ELF-1 (cell line): ENCODE measurements around the gene ATP8B3.

Source experiments
- DNase-seq: peaks from one replicate; pipeline ENCODE4 v3.0.0-alpha.2; 2016; ENCODE audit warnings: low read depth, low spot score

ATP8B3 gene

GRCh38 chr19:1833540-1833939 is 21.5 kb upstream of the ATP8B3 start:
- DNase-seq, result no peak

DNA sequence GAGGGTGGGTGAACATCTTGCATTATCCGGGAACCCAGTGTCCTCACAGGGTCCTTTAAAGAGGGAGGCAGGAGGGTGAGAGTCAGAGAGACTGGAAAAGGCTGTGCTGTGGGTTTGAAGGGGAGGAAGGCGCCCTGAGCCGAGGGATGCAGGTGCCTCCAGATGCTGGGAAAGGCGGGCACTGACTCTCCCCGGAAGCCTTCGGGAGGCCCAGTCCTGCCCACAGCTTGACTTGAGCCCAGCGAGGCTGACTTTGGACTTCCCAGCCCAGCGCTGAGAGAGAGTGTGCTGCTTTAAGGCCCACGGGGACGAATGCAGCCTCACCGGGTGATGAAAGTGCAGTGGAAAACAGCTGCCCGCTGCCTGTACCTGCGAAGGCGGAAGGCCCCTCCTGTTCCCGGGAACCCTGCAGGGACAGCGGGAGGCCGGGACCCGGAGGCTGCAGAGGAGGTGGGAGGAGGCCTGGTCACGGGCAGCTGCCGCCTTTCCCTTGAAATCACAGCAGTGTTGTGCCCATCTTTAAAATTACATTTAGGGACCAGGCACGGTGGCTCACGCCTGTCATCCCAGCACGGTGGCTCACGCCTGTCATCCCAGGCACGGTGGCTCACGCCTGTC is 20.1 kb upstream of the ATP8B3 start:
- DNase-seq, result no peak

DNA sequence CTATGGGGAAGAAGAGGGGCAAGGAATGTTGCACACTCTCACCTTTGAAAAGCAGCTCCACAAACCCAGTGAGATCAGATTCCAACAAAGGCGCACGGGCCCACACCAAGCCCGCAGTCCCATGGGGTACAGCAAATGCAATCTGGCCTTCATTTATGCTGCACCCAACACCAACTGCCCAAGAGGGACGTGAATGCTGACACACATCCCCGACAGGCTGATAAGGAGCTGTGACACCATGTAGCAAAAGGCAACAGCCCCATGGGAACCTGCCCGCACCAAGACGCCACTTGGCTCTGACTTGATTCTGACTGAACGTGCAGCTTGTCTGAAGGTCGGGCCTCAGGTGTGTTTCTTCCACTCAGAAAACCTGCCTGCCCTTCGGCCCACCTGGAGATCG is 18.9 kb upstream of the ATP8B3 start:
- DNase-seq, result no peak

DNA sequence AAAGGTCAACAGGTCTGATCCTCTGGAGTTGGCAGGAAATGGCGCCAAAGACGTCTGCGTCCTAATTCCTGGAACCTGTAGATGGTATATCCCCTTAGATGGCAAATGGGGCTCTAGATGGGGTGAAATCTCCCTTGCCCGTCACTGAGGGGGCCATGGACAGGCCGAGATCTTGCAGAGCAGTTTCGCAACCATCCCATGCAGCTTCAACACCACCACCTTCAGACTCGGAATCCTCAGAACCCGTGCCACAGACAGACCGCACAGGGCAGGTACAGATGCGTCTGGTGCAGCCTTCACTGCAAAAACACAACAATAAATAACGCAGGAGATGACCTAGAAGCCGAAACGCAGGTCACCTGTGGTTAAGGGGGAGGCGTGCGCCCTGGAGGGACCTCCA is 18.5 kb upstream of the ATP8B3 start:
- no peak for DNase-seq

DNA sequence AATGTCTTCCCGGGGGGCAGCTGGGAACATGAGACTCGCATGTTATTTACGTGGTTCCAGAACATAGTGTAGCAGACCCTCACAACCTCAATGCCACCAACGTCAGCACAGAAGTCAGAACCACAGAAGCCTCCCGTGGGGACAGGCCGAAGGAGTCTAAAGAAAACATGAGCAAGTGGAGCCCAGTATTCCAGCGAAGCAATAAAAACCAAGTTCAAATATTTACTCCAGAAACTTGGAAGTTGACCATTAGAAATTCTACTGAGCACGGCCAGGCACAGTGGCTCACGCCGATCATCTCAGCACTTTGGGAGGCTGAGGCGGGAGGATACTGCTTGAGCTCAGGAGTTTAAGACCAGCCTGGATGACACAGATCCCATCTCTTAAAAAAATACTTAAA is 17.9 kb upstream of the ATP8B3 start:
- no peak for DNase-seq

DNA sequence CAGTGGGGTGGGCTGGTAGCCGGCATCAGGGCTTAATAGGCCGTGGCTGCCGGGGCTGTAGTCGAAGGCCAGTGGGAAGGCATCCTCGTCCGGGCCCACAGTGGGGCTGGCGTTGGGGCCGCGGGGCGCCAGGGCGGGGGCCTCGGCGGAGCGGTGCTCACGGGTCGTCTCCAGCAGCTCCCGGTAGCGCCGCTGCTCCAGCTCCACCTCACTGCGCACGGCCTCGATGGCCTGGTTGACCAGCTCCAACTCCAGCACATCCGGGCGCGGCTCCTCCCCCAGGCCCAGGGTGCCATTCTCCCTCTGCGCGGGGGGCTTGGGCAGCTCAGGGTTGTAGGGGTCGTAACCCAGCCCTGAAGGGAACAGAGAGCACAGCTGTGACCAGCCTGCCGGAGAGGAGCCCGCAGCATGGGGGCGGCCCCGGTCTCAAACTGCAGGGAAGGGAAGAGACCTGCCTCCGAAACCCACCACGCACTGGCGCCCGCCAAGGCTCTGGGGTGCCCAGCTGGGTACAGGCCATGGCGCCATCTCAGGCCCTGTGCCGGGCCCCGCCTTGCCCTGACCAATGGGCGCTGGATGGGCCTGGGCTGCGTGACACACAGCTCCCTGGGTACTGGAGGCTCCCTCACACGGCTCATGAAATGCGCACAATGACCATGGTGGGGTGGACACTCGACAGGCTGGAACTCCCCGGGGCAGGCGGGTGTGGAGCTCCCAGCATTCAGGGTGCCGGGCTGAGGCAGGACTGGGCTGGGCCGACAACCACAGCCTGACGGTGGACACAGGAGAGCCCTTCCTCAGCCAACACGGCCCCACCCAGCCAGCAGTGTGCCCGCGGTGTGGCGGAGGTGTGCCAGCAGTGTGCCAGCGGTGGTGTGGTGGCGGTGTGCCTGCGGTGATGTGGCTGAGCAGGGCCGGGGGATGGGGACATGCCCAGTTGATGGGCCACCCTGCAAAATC is 16.5 kb upstream of the ATP8B3 start:
- DNase-seq, result no peak

DNA sequence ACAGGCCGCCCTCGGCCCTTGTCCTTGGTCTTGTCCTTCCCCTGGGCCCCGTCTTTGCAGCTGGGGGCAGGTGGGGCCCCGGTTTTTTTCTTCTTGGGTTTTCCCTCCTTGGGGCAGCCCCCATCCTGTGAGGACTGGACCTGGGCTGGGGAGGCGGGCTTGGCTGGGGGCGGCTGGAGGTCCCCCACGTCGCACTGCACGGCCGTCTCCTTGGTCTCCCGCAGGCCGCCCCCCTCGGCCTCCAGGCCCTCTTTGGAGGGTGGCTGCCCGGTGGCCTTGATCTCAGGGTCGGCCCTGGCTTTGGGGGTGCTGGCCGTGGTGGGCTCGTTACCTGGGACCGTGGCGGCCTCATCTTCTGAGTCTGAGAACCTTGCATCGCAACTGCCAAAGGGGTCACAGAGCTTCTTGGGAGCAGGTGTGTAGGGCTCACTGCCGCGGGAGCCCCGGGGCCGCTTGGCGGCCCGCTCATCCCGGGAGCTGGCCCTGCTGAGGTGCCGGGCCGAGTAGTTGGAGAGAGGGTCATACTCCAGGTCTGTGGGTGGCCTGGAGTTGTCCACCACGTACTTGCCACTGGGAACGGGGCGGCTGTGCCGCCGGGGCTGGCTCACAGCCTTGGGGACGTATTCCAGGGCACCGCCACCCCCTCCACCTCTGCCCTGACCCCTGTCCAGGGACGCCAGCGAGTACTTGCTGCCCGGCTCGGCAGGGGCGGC is 15.6 kb upstream of the ATP8B3 start:
- DNase-seq, result no peak

GRCh38 chr19:1826557-1827521 is 14.8 kb upstream of the ATP8B3 start:
- peak; percentile 75 for DNase-seq

DNA sequence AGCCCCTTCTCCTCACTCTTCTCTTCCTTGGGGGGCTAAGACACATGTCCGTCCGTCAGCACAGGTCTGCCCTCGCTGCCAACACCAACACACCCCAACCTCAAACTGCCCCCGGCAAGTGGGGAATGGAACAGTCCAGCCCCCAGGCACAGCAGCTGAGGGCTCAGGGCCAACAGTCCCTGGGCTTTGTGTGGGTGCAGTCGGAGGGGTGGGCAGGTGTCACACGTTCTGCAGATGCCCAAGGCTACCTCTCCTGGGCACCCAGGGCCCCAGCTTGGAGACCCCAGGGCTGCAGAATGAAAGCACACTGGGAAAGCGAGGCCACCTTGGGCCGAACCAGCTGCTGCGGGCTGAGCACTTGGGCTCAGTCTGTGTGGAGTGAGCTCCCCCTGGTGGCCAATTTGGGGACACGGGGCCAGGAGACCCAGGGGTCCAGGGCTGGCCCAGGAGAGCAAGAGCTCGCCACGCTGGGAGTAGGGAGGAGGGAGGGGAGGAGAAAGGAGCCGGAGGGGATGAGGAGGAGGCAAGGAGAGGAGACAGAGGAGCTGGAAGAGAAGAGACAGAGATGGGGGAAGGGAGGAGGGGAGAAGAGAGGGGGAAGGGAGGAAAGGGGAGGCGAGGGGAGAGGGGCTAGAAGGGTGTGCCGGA is 14.0 kb upstream of the ATP8B3 start:
- DNase-seq, result peak; percentile 96

GRCh38 chr19:1824252-1824622 is 12.2 kb upstream of the ATP8B3 start:
- DNase-seq, result no peak

- DNase-seq, result no peak
Observed at GRCh38 chr19:1823539-1824251, 11.6 kb upstream of the ATP8B3 start.

- DNase-seq, result no peak
Observed at GRCh38 chr19:1823020-1823419, 10.9 kb upstream of the ATP8B3 start.

- no peak for DNase-seq
Observed at GRCh38 chr19:1822210-1822609, 10.1 kb upstream of the ATP8B3 start.

DNA sequence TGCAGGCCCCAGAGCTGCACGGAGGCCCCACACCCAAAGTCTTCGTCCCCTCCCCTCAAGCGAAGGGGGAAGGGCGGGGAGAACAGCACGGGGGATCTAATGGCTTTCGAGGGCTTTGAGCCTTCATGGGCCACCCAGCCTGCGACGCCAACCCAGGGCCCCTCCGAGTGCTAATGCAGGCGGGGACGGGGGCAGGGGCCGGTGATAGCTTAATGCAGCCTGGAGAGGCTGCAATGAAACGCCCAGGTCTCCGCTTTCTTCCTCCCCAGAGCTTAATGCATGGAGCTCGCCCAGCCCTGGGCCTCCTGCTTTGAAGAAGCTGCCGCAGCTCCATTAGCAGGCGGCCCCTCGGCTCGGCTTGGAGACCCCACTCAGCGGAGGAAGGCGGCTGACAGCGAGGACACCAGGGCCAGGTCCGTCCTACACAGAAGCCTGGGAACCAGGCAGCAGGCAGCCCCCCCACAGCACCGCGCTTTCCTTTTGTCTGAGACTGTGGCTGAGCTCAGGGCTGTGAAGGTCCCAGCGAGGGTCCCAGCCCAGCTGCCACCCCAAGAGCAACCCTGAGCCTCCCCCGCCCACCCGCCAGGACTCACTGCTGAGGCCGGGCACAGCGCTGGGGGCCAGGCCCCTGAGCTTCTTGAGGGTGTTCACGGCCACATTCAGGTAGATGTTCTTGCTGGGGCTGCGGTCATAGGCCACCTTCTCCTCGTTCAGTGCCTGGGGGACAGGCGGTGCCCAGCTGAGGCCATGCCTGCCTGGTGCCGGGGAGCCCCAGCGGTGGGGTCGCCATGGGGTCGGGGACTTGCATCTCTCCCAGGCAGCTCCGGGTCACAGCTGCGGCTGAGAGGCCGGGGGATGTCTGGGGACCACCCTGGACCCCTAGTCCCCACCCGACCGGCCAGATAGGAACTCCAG is 7.5 kb upstream of the ATP8B3 start:
- no peak for DNase-seq

DNA sequence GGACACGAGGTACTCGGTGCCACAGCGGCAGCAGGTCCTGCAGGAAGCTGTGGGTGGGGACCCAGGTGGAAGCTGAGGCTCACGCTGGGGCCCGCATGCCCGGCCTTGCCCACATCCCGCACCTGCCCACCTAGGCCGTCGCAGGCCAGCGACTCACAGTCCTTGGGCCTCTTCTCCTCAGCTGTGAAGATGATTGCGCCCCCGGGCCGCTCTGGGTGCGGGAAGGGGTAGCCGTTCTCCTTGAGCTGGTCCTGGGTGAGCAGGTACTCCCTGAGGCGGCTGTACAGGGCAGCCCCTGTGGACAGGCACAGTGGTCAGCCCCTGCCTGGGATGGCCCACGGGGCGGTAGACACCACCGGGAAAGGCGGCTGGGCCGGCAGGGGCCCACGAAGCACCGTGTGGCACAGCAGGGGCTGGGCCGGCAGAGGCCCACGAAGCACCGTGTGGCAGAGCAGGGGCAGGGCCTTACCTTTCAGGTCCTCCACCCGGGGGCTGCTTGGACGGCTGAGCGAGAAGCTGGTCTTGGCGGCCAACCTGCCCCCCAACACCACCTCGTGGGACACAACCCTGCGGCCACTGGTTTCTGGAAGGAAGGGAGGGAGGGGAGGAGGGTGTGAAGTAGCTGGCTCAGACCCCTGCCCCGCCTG is 6.6 kb upstream of the ATP8B3 start:
- DNase-seq, result no peak

DNA sequence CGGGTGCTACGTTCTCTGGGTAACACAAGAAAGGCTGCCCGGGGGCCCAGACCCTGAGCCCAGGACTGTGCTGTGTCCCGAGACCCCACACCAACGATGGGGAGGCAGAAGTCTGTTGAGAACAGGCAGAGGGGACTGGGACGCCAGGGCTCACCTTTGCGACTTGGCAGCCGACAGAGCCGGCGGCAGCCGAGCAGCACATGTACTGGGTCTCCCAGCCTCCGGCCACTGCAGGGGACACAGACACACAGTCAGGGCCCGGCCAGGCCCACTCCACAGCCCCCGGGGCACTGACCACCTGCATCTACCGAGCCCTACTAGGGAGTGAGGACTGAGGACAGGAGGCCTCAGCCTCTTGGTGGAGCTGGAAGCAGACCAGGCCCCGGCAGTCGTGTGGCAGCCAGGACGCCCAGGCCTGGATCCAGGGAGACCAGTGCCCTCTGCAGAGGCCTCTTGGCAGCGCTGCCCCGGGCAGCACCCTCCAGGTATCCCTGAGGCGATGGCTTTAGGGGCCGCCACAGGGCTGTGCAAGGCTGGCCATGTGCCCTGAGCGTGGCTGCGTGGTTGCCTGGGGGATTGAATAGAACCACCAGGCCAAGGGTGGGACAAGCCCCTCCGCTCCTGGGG is 5.6 kb upstream of the ATP8B3 start:
- no peak for DNase-seq

- no peak for DNase-seq
Observed at GRCh38 chr19:1816530-1817298, 4.6 kb upstream of the ATP8B3 start.
